ENCODE data around the gene ADNP. TPM values are rescaled to one million over a fixed set of nuclear protein-coding genes. Genes with fewer than 3 reads are reported as not detected.

Gene ADNP
- total RNA-seq, 1 donor from 2014 or later: 144 TPM

DNA sequence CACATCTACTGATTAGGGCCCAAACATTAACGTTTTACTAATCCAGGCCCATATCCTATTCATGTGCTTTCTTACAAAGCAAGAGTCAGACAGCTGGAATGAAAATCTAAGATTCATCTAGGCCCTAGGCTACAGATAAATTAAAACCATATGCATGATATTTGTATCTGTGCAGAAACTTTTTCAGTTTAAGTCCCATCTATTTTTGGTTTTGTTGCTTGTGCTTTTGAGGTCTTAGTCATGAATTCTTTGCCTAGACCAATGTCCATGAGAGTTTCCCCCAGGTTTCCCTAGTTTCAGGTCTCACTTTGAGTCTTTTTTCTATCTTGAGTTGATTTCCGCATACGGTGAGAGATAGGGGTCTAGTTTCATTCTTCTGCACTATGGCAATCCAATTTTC lies 20.2 kb downstream of the ADNP start:
- Mint-ChIP-seq H3K4me3 (ENCODE audit: low read depth) (no peak overlapping the region), H3K4me1 (ENCODE audit: low read depth) (peaks cover 55% of the 10 kb centered on the region)

DNA sequence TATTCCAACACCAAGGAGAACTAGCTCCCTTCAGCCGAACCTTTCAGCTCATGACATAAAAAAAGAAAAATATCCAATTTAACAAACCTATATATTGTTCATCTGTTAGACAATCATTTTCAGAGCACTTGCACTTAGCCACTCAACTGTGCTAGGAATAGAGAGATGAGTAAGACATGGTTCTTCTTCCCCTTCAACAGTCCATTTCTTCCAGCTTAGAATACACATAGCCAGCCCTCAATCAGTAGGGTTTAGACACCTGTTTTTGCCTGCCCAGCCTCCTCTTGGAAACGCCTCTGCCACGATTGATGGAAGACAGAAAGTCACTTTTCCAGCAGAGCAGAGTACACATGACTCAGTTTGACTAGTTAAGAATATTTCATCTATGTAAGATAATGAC lies 21.8 kb downstream of the ADNP start:
- H3K27ac Mint-ChIP-seq: peak overlapping the region; percentile 57
- no peak for DNase-seq (ENCODE audit: low spot score, unreplicated experiment)
- no peak overlapping the region for H3K4me3 Mint-ChIP-seq (ENCODE audit: low read depth)
- H3K36me3 Mint-ChIP-seq (ENCODE audit: insufficient read depth): peaks cover 18% of the 10 kb centered on the region
- no peaks in the 10 kb centered on the region for H3K9me3 Mint-ChIP-seq (ENCODE audit: low read depth)
- peaks cover 52% of the 10 kb centered on the region for H3K4me1 Mint-ChIP-seq (ENCODE audit: low read depth)
- TF ChIP-seq CTCF (IDR thresholded peaks at IDR 0.05; ENCODE audit: unreplicated experiment): no peak
- H3K27me3 Mint-ChIP-seq: no peaks in the 10 kb centered on the region

More for the DNA sequence above, 20.2 kb downstream of the ADNP start:
- TF ChIP-seq CTCF (IDR thresholded peaks at IDR 0.05; ENCODE audit: unreplicated experiment): no peak
- Mint-ChIP-seq H3K27me3 (no peaks in the 10 kb centered on the region), H3K27ac (peak overlapping the region; percentile 88), H3K9me3 (ENCODE audit: low read depth) (no peaks in the 10 kb centered on the region), H3K36me3 (ENCODE audit: insufficient read depth) (peaks cover 16% of the 10 kb centered on the region)
- no peak for DNase-seq (ENCODE audit: low spot score, unreplicated experiment)

DNA sequence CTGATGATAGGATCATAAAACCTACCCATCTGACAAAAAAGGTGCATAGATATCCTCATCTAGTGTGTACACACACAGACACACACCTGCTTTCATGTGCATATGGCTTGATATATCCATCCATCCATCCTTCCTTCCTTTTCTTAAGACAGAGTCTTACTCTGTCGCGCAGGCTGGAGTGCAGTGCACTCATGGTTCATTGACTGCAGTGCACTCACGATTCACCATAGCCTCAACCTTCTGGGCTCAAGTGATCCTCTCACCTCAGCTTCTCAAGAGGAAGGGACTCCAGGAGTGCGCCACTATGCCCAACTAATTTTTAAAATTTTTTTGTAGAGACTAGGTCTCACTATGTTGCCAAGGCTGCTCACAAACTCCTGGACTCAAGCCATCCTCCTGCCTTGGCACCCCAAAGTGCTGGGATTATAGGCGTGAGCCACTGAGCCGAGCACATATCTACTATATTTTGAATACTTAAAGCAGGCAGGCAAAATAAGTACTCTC lies 27.1 kb downstream of the ADNP start:
- TF ChIP-seq CTCF (IDR thresholded peaks at IDR 0.05; ENCODE audit: unreplicated experiment): no peak
- peaks cover 21% of the 10 kb centered on the region for H3K36me3 Mint-ChIP-seq (ENCODE audit: insufficient read depth)
- H3K27ac Mint-ChIP-seq: peak overlapping the region; percentile 84
- H3K4me1 Mint-ChIP-seq (ENCODE audit: low read depth): peaks cover 39% of the 10 kb centered on the region
- no peaks in the 10 kb centered on the region for H3K9me3 Mint-ChIP-seq (ENCODE audit: low read depth)
- H3K4me3 Mint-ChIP-seq (ENCODE audit: low read depth): no peak overlapping the region
- no peaks in the 10 kb centered on the region for H3K27me3 Mint-ChIP-seq
- DNase-seq (ENCODE audit: low spot score, unreplicated experiment): no peak

DNA sequence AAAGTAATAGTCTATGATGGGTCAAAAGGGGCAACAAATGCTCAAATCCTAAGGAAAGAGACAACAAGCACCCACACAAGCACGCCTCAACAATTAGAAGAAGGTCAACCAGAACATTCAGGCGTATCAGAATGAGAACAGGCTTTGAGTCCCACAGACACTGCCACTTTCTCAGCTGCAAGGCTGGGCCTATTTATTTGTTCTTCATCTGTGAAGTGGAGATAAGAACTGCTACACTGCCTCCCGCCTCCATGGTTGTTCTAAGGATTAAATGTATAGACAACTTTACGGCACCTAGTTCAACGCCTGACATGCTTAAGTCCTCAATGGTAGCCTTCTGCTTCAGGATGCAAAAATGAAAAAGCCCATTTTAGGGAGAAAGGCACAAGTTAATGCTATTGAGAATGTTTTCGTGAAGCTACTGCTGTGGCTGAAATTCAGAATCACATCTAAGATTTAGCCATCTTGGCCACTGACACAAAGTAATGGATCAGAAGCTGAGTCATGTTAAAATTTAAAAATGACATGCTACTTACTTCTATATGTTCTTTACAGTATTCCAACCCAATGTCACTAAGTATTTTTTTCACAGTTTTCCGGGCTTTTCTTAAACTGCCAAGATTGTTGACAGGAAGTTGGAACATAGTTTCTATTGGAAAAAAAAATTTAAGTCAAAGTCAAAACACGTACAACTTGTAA lies 27.7 kb downstream of the ADNP start:
- Mint-ChIP-seq H3K4me3 (ENCODE audit: low read depth) (no peak overlapping the region), H3K4me1 (ENCODE audit: low read depth) (peaks cover 38% of the 10 kb centered on the region), H3K36me3 (ENCODE audit: insufficient read depth) (peaks cover 20% of the 10 kb centered on the region), H3K9me3 (ENCODE audit: low read depth) (no peaks in the 10 kb centered on the region), H3K27ac (peak overlapping the region; percentile 84), H3K27me3 (no peaks in the 10 kb centered on the region)
- DNase-seq (ENCODE audit: low spot score, unreplicated experiment): no peak
- TF ChIP-seq CTCF (IDR thresholded peaks at IDR 0.05; ENCODE audit: unreplicated experiment): no peak

GRCh38 chr20:50901301-50901700 lies 29.9 kb downstream of the ADNP start:
- Mint-ChIP-seq H3K4me1 (ENCODE audit: low read depth) (peaks cover 29% of the 10 kb centered on the region), H3K4me3 (ENCODE audit: low read depth) (no peak overlapping the region), H3K27me3 (no peaks in the 10 kb centered on the region), H3K9me3 (ENCODE audit: low read depth) (no peaks in the 10 kb centered on the region), H3K36me3 (ENCODE audit: insufficient read depth) (peaks cover 19% of the 10 kb centered on the region), H3K27ac (no peak overlapping the region)
- TF ChIP-seq CTCF (IDR thresholded peaks at IDR 0.05; ENCODE audit: unreplicated experiment): no peak
- DNase-seq (ENCODE audit: low spot score, unreplicated experiment): no peak
